Endothelial cell of hepatic sinusoid (primary cell): Measurements from ENCODE around the gene SNRK.
"Not testable (repeated sequence)": the region's sequence is repeated elsewhere in the genome, so short reads cannot be mapped to it uniquely, and the experiment has no call there.

Experiments used
- in situ Hi-C: cut with HindIII; loops from 2 replicates; pipeline ENCODE4 v1.10.0; 2017; ENCODE audit warnings: low sequenced_read_pairs

The SNRK gene

DNA sequence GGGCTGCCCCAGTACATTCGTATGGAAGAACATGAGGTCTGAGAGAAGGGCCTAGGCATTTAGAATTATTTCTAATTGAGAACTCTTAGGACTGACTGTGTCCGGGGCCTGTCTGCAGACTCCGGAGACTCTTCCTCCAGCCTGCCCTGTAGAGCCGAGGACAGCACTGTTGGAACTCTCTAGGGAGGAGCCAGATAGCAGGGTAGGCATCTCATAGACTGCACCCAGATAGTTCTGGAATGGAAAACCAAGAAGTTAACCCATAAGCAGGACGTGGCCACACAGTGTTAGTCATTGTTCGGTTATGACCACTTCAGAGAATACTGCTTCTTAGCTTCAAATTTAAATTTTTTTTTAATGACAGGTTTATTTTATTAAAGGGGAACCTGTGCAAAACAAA, 59.5 kb downstream of the SNRK start:
- in situ Hi-C loops = no loop called here

DNA sequence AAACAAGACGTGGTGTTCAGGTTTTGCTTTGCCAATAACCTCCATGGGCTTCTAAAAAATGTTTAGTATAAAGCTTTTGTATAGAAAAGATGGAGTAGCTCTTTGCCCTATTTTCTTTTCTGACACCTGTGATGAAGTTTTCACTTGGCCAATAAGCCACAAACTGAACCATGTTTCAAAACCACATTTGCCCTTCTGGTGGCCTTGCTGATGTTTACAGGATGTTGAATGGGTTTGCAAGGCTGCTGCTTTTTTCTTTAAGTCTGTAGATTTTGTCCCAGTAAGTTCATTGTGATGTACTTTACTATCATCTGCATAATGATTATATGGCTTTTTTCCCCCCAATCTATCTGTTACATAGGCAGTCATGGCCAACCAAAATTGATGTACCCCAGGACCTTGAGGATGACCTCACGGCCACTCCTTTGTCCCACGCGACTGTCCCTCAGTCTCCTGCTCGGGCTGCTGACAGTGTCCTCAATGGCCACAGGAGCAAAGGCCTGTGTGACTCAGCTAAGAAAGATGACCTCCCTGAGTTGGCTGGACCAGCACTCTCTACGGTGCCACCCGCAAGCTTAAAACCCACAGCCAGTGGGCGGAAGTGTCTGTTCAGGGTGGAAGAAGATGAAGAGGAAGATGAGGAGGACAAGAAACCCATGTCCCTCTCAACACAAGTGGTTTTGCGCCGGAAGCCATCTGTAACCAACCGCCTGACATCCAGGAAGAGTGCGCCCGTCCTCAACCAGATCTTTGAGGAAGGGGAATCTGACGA, 60.8 kb downstream of the SNRK start:
- in situ Hi-C loops = no loop called here

DNA sequence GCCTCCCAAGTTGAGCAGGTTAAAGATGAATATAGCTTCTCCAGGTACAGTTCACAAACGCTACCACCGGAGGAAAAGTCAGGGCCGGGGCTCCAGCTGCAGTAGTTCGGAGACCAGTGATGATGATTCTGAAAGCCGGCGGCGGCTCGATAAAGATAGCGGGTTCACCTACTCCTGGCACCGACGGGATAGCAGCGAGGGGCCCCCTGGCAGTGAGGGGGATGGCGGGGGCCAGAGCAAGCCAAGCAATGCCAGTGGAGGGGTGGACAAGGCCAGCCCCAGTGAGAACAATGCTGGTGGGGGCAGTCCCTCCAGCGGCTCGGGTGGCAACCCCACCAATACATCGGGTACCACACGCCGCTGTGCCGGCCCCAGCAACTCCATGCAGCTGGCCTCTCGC, 61.4 kb downstream of the SNRK start:
- in situ Hi-C loops = no loop called here

DNA sequence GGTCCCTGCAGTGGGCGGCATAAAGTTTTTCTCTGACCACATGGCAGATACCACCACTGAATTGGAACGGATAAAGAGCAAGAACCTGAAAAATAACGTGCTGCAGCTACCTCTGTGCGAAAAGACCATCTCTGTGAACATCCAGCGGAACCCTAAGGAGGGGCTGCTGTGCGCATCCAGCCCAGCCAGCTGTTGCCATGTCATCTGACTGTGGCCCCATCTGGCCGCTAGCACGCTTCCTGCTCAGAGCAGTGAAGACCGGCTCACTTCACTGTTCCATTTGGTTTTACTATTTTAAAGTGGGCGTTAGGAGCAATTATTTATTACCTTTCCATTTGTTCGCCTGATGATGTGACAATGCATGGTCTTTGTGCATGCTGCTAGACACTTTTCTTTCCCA, 62.0 kb downstream of the SNRK start:
- in situ Hi-C loops = no loop called here

DNA sequence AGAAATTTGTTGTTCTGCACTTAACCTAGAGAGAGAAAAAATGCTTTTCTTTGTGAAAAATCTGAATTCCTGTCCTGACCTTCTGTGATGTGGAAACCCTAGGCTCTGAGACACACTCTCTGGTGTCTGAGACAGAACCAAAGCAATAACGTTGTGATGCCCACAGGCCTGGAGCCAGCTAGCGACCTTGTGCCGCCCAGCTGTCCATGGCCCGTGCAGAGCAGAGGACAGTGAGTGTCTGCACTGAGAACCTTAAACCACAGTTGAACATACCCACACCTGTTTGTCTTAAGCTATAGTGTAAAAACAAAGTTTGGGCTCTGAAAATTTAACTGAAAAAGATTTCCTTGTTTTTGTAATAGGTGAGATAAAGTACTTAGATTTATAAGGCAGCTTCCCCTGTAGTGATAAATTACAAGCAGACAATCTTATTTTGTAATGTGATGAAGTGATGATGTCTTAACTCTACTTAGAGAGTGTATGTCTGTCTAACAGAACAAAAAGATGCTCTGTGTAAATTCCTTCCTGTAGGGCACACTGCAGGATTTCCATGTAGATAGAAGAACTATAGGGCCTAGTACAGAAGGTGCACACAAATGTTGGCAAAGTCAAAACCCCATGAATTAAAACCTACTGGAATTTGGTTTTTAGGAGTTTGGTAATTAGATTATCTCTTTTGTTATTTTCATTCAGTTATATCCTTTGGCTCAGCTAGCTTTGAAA, 62.7 kb downstream of the SNRK start:
- in situ Hi-C loops = no loop called here

DNA sequence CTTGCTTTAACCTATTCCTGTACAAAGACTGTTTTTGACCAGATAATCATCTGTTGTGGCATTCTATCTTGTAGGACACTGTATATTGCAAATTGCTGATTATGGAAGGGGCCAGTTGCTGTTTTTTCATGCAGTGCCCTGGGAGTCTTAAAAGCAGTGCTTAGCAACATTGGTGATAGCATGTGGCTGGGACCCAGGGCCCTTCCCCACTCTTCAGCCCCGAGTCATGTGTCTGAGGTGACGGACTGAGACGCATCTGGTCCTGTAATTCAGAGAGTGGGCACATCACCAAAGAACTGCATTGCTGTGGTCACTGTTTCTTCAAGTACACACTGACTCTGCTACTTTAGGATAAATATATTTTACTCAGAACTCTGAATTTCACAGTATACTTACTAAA, 63.4 kb downstream of the SNRK start:
- in situ Hi-C loops = no loop called here

DNA sequence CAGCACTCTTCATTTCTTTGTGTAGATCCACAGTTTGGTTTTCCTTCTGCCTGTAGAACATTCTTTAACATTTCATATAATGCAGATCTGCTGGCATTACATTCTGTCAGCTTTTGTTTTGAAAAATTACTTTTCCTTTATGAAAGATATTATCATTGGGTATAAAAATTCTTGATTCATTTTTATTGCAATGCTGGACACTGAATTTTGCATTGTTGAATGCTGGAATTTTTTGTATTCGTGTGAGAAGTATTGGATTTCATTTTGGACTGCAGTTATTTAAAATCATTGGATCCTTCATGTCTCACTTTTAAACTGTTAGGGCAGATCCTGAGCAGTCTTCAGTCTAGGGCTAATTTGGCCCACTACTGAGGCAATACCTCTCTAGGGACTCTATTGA, 67.1 kb downstream of the SNRK start:
- in situ Hi-C loops = no loop called here

DNA sequence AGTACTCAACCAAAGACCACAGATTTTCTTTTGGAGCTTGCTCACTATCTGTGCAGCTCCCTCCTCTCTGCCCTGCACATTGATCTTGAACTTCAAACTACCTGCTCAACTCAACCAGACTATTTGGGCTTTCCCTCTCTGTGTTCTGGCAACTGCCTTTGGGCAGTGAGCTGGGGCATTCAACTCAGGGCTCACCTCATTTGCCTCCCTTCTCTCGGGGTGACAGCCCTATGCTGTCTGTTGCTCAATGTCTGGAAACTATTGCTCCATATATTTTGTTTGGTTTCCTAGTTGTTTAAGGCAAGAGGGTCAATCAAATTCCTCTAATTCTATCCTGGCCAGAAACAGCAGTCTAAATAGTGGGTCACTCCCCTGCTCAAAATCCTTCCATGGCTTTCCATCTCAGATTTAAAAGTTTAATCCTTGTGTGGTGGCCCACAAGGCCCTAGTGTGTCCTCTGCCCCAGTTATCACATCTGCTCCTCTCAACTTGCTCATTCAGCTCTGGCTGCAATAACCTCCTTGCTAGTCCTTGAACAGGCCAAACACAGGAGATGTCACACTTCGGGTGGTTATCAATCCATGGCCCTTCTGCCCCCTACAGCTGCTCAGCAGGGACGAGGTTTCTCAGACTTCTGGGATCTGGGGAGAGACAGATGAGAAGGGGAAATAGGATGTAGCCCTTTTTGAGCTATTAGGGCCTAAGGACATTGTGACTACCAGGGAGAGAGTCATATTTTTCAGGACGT, 67.8 kb downstream of the SNRK start:
- in situ Hi-C loops = no loop called here

DNA sequence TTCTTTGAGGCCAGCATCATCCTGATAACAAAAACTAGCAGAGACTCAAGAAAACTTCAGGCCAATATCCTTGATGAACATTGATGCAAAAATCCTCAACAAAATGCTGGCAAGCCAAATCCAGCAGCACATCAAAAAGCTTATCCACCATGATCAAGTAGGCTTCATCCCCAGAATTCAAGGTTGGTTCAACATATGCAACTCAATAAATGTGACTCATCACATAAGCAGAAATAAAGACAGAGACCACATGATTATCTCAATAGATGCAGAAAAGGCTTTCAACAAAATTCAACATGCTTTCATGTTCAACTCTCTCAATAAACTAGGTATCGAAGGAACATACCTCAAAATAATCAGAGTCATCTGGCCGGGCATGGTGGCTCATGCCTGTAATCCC, 69.7 kb downstream of the SNRK start:
- in situ Hi-C loops = not testable (repeated sequence)

DNA sequence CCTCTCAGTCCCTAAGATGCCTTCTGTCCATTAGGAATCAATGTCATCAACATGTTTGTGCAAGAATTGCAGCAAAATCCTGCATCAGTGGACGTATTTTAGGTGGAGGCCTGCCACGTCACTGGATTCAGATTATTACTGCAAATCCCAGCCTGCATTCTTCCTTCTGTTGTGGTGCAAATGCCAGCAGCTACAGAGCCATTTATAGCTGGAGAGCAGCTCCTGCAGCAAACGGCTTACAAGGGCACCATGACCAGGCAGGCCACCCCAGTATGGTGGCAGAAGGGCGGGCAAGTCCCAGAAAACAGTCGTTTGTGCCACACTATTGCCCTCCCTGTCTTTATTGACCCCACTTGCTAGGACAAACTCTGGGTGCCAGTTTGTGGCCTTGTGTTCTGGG, 74.7 kb downstream of the SNRK start:
- in situ Hi-C loops = no loop called here

DNA sequence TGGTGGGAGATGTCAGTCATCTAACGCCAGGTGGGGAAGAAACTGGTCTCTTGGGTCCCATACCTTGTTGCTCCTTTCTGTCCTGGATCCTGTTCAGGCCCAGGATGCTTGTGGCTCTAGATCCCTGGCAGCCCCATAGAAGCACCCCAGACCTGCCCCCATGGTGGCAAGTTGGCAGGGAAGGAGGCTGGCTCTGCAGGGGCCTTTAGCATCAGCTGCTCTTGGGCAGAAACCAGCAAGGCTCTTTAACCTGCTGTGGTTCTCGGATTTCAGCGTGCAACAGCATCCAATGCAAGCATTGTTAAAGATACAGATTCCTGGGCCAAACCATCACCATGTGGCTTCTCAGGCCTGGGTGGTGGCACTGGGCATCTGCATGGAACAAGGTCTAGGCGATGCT, 75.8 kb downstream of the SNRK start:
- in situ Hi-C loops = no loop called here

DNA sequence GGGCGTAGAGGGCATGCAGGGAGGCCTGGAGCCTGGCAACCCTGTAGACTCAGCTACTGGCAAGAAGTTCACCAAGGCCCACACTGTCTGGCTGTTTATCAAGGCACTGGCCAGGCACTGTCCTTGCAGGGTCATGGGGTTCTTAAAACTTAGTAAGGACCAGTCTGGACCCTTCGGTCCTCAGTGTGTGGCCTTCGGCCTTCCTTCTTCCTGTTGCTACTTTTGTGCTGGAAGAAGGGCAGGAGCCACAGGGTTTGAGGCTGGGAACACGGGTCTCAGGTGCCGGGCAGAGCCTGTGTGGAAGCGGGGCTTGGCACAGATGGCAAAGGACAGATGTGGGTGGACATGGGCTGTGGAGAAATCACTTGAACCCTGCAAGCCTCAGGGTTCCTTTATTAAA, 76.6 kb downstream of the SNRK start:
- in situ Hi-C loops = no loop called here

DNA sequence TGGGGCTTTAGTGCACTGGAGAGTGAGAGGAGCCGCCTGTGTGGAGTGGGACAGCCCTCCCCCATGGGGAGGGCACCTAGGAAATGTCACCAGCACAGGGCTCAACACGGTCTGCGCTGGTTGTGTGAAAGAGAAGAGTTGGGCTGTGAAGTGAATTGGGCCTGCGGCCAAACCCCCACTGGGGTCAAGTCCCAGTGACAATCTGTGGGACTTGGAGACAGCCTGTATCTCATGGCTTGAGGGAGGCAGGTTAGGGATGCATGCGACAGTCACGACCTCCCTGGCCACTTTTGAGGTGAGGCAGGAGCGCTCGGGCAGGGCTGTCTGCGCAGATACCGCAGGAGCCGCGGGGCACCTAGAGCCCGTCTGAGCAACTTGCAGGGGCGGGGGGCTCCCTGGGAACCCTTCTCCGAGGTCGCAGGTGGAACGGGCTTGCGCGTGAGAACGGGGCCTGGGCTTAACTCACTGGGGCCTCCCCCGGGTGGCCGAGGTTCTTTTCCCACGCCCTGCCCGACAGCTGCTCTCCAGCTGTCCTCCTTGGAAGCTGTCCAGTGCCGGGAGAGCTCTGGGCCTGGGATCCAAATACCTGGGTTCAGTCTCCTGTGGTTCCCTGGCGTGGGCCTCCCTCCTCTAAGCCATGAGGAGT, 77.4 kb downstream of the SNRK start:
- in situ Hi-C loops = no loop called here

DNA sequence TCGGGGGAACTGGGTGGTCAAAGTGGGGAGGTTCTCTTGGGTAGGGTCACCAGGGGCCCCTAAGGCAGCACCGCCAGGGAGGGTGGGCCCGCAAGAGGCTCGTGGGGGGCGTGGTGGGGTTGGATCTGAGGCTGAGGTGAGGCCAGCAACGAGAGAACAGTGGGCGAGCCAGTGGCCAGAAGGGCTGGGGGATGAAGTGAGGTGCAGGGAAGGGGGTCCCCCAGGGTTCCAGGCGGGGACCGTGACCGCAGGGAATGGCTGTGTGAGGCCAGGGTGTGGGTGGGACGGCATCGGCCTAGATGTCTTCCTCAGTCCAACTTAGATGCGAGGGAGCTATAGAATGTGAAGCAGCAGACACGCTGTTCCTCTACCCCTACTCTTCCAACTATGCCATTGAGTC, 78.2 kb downstream of the SNRK start:
- in situ Hi-C loops = no loop called here

DNA sequence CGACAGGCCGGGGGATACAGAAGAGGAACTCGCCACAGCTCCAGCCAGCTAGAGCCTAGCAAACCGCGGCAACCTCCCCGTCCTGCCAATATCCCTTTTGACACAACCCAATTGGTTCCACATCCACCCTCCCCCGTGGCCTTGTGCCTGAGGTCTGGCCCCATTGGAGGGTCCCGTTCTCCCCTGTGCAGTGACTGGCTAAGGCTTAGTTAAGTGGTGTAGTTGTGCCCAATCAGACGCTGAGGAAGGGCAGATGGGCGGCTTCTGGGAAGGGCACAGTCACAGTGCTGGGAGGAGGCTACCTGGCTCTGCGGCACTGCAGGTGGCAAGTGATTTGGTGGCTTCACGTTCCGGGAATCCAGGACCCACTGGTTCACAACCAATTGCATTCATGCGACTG, 78.6 kb downstream of the SNRK start:
- in situ Hi-C loops = no loop called here

DNA sequence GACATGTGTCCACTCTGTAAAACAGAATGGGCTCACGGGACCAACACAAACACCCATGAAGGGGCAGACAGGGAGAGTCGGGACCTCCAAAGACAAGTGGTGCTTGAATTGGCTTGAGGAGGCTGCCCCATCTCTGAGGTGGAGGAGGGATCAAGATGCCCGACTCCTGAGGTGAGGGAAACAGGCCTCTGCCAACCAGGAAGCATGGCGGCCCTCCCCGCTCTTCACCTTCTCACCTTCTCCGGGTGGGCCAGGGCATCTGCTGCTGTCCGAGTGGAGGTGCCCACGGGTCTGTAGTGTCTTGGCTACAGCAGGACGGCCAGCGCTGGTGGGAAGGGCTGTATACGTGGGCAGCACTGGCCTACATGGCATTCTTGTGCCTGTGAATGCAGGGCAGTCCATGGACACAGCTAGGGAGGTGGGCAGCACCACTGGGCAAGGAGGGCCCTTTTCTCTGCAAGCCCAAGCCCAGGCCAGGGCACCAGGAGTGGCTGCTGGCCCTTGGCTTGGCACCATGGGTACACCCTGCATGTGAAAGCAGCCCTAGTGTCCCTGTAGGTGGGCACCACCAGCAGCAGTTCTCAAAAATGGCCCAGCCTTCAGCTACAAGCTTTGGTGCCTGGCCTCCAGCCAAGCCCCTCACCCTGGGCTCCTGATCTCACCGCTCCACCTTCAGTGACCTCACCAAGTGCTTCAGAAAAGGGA, 79.4 kb downstream of the SNRK start:
- in situ Hi-C loops = no loop called here

DNA sequence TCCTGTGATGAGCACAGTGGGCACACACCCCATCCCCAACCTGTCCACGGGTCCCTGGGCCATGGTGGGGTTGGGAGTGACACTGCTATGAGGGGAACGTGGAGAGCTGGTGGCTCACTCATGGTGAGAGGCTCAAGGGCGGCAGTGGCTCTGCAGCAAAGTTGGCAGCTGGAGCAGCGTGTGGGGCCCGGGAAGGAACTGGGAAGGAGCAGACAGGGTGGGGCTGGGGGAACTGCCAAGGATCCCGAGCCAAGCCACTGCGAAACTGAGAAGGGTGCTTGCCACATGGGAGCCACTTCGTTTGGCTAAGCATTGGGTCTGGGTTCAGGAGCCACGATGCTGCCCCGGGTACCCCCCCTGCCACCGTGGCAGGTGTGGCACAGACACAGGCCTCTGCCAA, 80.1 kb downstream of the SNRK start:
- in situ Hi-C loops = no loop called here

DNA sequence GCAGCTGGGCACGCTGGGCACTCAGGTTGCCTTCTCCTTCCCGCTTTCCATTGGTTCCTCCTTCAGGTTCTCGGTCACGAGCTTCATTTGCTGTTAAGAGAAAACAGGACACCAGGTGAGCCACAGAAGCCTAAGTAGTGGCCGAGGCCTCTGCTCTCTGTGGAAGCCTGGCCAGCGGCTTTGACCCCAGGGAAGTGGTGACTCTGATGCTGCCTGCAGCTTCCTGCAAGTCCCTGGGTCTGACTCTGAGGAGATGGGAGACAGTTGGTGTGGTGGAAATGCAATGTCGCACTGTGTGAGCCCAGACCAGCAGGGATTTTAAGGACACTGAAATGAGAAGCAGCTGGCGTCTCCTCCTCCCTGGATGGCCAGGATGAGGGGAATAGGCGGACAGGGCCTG, 80.5 kb downstream of the SNRK start:
- in situ Hi-C loops = no loop called here

DNA sequence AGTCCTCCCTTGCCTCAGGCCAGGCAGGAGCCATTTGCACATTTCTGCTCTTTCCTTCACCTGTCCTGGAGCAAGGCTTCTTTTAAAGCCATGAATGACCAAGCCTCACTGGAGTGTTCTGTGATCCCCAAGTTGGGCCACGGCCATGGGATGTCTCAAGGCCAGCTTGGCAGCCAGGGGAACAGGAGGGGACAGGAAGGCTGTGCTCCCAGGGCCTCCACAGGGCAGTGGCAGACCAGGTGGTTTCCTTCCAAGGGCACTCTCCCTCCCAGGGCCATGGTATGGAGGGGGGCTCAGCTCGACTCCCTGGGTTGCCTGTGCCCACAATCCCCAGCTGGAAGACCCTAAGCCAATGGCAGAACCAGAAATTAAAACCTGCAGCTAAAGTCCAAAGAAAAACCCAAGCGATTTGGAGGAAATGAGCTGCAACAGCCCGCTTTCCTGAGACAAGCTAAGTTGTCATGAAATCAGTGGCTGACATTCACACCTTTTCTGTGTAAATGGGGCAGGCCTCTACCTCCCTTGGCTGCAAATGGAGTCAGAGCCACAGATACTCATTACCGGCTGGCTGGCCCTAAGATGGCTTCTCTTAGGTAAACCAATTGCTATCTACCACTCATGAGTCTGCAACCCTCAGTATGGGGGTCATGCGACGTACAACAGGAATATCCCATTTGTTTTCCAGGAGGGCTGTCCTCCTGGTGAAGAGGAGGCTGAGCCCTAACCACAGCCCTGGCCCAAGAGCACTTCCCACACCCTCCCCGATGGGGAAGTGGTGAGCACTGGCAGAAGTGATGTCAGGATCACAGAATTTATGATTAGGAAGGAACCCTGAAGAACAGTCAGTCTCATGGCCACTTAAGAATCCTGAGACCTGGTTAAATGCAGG, 83.3 kb downstream of the SNRK start:
- in situ Hi-C loops = no loop called here
